ENCODE measurements around the gene ITGB5.

DNA sequence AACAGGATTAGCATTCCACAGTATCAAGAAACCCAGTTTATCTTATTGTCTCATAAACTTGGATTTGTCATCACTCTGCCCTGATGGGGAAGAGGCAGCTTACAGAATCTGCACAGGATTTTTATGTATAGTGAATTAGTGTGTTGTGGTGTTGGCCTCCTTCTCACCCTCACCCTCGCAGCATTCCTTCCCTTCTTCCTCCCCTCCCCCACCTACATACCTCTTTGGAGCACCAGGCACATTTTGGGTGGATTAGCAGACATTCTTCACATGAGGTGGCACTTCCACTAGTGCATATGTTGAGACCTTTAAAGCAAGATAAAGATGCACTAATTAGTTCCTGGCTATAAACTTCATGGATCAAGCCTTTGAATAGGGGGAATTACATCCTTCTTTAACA is 13.9 kb downstream of the ITGB5 start:
- TF ChIP-seq, protein P1, sequence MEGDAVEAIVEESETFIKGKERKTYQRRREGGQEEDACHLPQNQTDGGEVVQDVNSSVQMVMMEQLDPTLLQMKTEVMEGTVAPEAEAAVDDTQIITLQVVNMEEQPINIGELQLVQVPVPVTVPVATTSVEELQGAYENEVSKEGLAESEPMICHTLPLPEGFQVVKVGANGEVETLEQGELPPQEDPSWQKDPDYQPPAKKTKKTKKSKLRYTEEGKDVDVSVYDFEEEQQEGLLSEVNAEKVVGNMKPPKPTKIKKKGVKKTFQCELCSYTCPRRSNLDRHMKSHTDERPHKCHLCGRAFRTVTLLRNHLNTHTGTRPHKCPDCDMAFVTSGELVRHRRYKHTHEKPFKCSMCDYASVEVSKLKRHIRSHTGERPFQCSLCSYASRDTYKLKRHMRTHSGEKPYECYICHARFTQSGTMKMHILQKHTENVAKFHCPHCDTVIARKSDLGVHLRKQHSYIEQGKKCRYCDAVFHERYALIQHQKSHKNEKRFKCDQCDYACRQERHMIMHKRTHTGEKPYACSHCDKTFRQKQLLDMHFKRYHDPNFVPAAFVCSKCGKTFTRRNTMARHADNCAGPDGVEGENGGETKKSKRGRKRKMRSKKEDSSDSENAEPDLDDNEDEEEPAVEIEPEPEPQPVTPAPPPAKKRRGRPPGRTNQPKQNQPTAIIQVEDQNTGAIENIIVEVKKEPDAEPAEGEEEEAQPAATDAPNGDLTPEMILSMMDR (conservative IDR thresholded peaks at IDR 0.05; ENCODE audit: low read depth, low read length), result no peak
- TF ChIP-seq EZH2 (IDR thresholded peaks at IDR 0.05; ENCODE audit: borderline replicate concordance, low read depth, low read length, poor library complexity, severe bottlenecking), result no peak
